Jurkat, Clone E6-1 (cell line): ENCODE results near the gene IFI35. TPM values are rescaled to one million over a fixed set of nuclear protein-coding genes. Genes with fewer than 3 reads are reported as not detected.
"Not testable (repeated sequence)": the region's sequence is repeated elsewhere in the genome, so short reads cannot be mapped to it uniquely, and the experiment has no call there.

Source experiments
- DNase-seq: peaks from one replicate; pipeline ENCODE4 v3.0.0-alpha.2; 2011; ENCODE audit warnings: low read depth, low spot score
- H3K4me3 ChIP-seq: 2 replicates; pipeline ENCODE4 v1.5.1; 2011; ENCODE audit warnings: mild to moderate bottlenecking, low read length, control low read depth, moderate library complexity
- polyA plus RNA-seq: library from polyadenylated mRNA; unstranded; fragments of >200 nt; gene quantifications from one replicate; pipeline ENCODE4 v1.2.1, GENCODE V29; 2012; ENCODE audit warnings: missing spikeins; ENCODE audit not compliant: insufficient read length, insufficient read depth

IFI35 gene
- not detected for polyA plus RNA-seq

GRCh38 chr17:43006639-43007551 lies at the start of gene IFI35:
IFI35 (plus strand) TSS chr17:43006784; CDS start chr17:43006948, 164 bp downstream.
- peak within 1 kb of the TSS; percentile 69 for H3K4me3 ChIP-seq
- peak; percentile 78 for DNase-seq

- peak; percentile 93 for DNase-seq
- peak within 1 kb of the TSS; percentile 98 for H3K4me3 ChIP-seq
These were observed 42.2 kb upstream of the IFI35 start, which contains the start of gene AARSD1 for GRCh38 chr17:42964161-42964932. AARSD1 (minus strand) TSS chr17:42964454; CDS start chr17:42964440, 14 bp downstream.

GRCh38 chr17:42967925-42968324 lies 38.7 kb upstream of the IFI35 start:
- H3K4me3 ChIP-seq: no peak overlapping the region

GRCh38 chr17:42969001-42969581 lies 37.5 kb upstream of the IFI35 start:
- no peak for DNase-seq
- H3K4me3 ChIP-seq: no peak overlapping the region

More at GRCh38 chr17:42967925-42968324, 38.7 kb upstream of the IFI35 start:
- DNase-seq: no peak

- H3K4me3 ChIP-seq: no peak overlapping the region
- no peak for DNase-seq
These were observed 35.0 kb upstream of the IFI35 start for GRCh38 chr17:42971589-42971988.

- not testable (repeated sequence) for H3K4me3 ChIP-seq, DNase-seq
These were observed 33.3 kb upstream of the IFI35 start for GRCh38 chr17:42973323-42973722.

- no peak overlapping the region for H3K4me3 ChIP-seq
- DNase-seq: peak; percentile 42
These were observed 31.3 kb upstream of the IFI35 start for GRCh38 chr17:42975265-42975664.

GRCh38 chr17:42975701-42976100 lies 30.9 kb upstream of the IFI35 start:
- H3K4me3 ChIP-seq, DNase-seq: not testable (repeated sequence)

GRCh38 chr17:42979511-42980273 lies 26.9 kb upstream of the IFI35 start, which contains the start of gene PTGES3L:
PTGES3L (minus strand) TSS chr17:42980080; CDS start chr17:42980053, 27 bp downstream.
- peak; percentile 60 for DNase-seq
- peak within 1 kb of the TSS; percentile 87 for H3K4me3 ChIP-seq

GRCh38 chr17:42980274-42980765 lies 26.3 kb upstream of the IFI35 start, which contains the start of gene RUNDC1:
RUNDC1 (plus strand) TSS chr17:42980565; CDS start chr17:42980577, 12 bp downstream.
- peak; percentile 74 for DNase-seq
- H3K4me3 ChIP-seq: peak within 1 kb of the TSS; percentile 87

GRCh38 chr17:42980766-42981397 lies 25.7 kb upstream of the IFI35 start:
- peak; percentile 55 for DNase-seq
- H3K4me3 ChIP-seq: peak overlapping the region; percentile 87

GRCh38 chr17:42982266-42982665 lies 24.3 kb upstream of the IFI35 start:
- no peak overlapping the region for H3K4me3 ChIP-seq
- DNase-seq: no peak

- DNase-seq: no peak
- no peak overlapping the region for H3K4me3 ChIP-seq
These were observed 21.4 kb upstream of the IFI35 start for GRCh38 chr17:42985225-42985624.

GRCh38 chr17:42989141-42989540 lies 17.4 kb upstream of the IFI35 start:
- no peak for DNase-seq
- H3K4me3 ChIP-seq: no peak overlapping the region

- DNase-seq: no peak
- H3K4me3 ChIP-seq: no peak overlapping the region
These were observed 16.6 kb upstream of the IFI35 start for GRCh38 chr17:42989726-42990652.

GRCh38 chr17:42991471-42991870 lies 15.1 kb upstream of the IFI35 start:
- H3K4me3 ChIP-seq: no peak overlapping the region
- DNase-seq: no peak

GRCh38 chr17:42992872-42993271 lies 13.7 kb upstream of the IFI35 start:
- DNase-seq: no peak
- no peak overlapping the region for H3K4me3 ChIP-seq
